Stimulated activated CD4-positive, alpha-beta T cell treated with anti-CD3 and anti-CD28 coated beads, Interleukin-12 subunit alpha, Interleukin-12 subunit beta, amount 100 ng/mL, for 48 hours (primary cell): ENCODE results near the gene VAV3.

ENCODE experiments used
- DNase-seq, 3 donors: peaks; one replicate each; pipeline ENCODE4 v3.0.0-alpha.2; 2020; ENCODE audit warnings: low read depth in 2 of 3, low spot score in 1 of 3

VAV3 gene

DNA sequence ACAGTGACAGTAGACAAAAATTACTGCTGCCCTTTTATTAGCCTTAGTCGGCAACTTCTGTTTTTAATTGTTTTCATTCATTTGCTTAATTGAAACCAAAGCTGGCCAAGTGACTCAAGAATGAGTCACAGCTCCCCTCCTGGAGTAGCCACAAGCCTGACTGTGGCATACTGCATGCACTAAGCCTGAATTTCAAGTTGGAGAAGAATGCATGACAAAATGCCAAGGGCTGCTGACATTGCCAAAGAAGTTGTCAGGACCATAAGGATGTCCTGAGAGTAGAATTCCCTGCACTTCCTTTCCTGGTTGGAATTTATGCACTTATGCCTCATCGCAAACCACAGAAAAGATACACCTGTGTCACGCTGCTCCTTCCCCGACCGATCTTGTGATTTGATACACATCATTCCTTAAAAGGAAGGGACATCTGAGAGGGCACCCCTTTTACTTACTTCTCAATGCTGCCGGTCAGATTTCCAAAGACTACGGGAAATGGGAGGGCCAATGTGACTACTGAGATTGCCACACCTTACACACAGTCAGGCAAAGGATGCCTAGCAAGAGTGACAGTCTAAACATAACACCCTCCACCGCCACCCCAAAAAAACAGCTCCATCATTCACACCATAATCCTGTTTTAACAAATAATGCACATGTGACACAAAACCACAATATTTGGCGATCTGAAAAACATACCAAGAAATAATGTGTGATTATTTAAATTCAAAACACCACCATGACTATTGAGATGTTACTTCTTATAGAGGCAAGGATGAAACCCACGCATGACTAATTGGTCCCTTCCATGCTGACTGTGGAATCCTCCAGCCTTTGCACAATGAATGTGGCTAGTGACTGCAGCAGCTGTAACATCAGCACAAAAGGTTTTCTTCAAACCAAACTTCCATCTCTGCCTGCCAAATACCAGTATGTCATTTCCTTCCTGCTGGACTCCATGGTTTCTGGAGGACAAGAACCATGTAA, 28.2 kb downstream of the VAV3 start:
- DNase-seq, result peak; percentile 37 to 52 (median 46)

DNA sequence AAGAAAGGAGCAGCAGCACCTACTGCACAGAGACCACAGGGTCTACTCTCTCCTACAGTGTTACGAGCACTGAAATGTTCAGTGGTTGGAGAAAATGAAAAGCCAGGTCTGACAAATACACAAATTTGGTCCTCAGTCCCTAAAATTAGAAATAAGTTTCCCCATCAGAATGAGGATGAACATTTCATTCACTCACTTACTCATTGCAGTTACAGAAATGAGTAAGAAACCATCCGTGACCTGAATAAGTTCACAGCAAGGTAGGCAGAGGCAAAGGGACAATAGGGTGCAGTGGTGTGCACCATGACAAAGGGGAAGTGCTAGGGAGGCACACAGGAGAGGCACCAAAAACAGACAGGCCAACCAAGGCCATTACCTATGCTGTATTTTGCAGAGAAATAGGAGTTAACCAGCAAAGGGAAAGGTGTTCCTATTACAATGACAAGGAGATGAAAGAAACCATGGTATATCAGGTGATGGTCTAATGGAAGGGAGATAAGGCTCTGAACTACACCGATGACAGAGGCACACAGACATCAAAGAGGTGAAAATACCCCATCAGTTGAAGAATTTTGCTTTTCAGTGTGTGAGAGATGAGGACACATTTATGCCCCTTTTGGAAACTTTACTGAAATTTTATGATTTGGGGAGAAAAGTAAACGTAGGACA, 29.4 kb downstream of the VAV3 start:
- DNase-seq, result peak in 2 of 3 donors; percentile 38 to 49

DNA sequence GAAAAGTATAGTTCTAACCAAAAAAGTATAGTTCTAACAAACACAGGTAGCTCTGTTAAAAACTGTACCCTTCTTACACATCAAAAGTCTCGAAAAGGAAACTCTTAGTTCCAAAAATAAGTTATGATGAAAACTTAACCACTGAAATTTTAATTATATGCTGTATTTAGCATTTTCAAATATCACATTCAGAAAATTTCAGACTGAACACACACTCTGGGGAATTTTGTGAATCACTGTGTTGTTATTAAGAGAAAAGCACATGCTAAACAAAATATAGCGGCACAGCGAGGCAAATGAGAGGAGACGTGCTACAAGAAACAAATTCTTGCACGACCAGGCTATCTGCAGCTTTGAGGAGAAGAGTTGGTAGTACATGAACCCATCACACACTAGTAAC, 30.4 kb downstream of the VAV3 start:
- no peak for DNase-seq

DNA sequence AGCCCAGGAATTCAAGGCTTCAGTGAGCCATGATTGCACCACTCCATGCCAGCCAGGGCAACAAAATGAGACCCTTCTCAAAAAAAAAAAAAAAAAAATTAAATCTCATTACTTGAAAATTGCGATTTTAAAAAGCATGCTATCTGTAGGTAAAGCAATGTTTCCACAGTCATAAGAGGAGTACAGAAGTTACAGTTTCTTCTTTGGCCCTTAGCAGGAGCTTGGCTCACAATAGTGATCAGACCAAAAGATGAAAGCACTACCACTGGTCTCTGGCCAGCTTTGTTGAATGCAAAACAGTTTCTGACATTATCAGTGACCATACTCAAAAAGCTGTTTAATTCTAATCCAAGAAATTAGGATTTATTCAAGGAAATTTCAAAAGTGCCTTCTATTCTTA, 31.2 kb downstream of the VAV3 start:
- no peak for DNase-seq

DNA sequence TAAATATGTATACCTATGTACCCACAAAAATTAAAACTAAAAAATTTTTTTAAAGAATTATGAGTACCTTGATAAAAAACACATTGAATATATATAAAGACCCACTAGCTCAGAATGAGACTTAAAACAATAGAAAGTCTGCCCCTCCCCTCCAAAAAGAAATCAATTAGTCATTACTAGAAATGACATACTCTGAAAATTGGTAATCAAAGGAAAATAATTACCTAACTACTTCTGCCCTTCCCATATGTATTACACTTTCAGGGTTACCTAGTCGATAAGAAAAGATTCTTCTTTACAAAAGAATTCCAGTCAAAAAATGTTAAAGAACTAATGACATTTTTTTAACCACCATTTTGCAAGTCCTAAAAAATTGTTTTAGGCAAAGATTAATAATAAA, 34.7 kb downstream of the VAV3 start:
- DNase-seq, result no peak

DNA sequence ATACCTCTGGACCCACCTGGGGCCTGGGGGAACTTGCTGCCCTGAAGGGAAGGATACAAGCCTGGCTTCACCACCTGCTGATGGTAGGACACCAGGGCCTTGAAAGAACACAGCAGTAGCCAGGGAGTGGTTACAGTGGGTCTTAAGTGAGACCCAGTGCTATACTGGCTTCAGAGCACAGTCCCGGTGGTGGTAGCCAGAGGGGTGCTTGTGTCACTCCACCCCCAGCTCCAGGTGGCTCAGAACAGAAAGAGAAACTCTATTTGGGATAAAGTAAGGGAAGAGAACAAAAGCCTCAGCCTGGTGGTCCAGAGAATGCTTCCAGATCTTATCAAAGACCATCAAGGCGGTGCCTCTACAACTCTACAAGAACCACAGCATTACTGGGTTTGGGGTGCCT, 37.2 kb downstream of the VAV3 start:
- no peak for DNase-seq

DNA sequence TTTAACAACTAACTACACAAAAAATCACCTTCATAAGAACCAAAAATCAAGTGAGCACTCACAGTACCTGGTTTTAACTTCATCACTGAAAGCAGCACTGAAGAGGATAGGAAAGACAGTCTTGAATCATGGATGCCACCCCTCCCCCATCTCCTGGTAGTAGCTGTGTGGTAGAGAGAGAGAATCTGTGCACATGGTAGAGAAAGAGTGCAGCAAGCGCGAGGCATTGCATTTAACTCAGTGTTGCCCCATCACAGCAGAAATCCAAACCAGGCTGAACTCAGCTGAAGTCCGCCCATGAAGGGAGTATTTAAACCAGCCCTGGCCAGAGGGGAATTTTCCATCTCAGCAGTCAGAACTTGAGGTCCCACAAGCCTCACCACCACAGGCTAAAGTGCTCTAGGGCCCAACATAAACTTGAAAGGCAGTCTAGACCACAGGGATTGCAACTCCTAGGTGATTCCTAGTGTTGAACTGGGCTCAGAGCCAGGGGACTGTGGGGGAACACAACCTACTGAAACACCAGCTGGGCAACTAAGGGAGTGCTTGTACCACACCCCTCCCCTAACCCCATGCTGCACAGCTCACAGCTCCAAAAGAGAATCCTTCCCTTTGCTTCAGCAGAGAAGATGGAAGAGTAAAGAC, 38.4 kb downstream of the VAV3 start:
- DNase-seq, result no peak

DNA sequence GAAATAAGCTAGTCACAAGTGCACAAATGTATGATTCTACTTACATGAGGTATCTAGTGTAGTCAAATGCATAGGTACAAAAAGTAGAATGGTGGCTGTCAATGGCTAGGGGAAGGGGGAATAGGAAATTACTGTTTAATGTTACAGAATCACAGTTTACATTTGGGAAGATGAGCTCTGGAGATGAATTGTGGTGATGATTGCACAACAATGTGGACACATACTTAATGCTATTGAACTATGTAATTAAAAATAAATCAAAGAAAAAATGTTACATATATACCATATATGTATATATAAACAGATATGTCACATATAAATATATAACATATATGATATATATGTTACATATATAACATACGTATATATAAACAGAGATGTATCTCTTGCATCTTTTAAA, 39.4 kb downstream of the VAV3 start:
- DNase-seq, result no peak

DNA sequence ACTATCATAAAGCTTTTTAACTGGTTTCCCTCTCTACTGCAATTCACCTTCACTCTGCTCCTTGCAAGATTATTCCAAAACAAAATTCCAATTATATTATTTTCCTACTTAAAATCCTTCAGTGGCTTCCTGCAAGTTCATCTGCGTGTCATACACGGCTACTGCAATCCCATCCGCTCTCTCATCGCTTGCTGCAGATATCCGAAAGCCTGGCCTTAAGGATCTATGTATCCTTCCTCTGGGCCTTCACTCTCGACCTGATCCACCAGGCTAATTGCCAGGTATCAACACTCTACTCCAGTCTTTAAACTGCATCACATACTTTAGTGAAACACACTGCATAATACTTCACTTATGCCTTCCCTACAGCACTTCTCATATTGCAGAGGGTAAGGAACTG, 44.0 kb downstream of the VAV3 start:
- no peak for DNase-seq

DNA sequence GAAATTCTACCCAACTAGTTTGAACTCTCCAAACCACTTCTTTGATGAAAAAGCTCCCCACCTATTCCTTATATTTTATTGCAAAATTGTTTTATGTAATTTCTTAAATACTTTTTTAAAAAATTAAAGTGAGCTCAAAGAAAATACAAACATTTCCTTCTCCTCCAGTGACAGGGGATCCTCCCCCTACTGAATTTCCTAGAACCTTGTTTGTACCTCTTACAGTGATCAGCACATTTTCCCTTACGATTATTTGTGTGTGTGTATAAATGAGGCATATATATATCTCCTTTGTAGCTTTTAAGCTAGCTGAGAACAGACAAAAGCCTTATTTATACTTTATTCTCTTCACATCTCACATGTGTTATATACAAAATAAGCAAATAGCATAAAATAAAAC, 44.4 kb downstream of the VAV3 start:
- no peak for DNase-seq

DNA sequence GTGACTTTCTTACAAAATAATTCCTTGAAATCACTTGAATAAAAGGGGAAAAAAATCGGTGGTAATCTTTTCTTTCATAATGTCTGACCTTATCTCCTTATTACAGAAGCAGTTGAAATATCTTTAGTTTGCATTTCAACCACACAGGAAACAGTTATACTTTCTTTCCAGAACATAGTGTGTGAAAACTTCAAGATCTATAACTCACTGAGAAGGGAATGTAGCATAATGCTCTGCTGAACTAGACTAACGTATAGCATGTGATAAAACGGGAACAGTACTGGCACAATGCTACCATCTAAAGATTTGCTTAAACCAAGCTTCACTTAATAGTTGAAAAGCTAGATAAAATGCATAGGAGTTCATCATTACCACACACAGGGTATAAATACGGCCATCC, 45.0 kb downstream of the VAV3 start:
- no peak for DNase-seq

DNA sequence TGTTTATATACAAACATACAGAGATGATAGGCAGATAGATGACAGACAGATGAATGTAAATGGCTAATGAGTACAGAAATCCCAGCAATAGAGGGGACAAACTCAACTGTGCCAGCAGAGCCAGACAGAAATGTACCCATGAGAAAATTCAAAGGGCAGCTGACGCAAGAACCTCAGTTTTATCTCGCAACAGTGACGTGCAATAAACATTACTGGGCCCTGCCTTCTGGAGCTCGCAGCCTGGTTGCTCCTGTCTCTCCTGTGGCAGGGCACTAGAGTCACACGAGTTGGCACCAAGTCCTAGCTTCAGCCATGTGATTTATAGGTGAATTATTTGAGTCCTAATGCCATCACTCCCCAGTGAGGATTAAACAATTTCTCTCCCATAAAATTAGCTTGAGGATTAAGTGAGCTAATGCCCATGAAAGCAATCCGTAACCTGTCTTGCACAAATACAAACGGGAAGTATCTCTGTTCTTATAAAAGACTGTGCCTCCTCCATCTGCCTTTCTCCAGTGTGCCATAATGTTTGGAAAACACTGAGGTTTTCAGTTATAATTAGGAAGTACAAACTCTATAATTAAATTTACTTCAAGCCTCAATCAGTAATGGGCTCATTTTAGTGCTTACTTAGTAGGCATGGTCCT, 50.7 kb downstream of the VAV3 start:
- DNase-seq, result no peak

DNA sequence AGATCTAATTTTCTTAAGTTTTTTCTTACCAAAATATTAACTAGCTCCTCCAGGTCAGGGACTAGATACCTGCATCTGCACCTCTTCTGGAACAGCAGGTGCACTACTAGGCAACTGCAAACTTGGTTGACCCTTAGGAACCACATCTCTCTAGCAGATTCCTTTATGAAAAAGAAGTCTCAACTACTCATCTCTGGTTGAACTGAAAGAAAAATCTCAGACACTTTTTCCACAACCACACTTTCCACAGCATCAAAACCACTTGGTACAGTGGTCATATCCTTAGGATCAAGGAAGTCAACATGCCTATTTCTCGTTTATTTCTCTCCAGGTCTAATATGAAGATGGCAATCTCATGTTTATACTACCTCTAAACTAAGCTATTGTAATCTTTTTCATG, 52.3 kb downstream of the VAV3 start:
- no peak for DNase-seq

DNA sequence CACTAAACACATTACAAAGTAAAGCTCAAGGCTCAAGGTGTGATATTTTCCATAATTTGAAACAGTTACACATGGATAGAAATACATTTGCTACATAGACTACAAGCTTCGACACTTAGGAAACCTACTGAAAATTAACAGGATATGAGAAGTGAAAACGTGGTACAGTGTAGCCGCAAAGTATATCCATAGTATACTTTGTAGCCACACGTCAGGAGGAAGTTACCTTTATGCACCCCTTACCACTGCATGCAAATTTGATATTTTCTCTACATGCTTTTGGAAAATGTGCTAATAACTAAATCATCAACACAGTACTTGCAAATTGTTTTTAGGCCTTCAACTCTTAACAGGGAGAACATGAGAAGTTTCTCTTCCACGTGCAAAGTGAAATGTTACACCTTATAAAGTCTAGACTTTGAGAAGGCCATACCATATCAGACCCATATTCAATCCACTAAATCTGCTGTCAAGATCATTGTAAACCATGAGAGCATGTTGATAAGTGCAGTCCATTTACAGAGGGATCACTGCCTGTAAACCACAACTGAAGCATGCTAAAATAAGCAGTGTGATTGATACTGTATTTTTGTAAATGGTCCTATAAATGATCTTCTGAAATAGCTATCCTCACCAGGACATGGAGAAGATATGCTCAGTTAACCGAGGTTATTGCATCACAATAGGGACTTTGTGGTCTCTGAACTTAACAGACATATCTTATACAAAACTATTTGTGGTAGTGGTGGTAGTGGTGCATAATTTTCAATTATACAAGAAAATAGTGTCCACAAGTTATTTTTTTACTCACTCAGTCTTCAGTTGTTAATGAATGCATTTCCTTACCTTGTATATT, 64.7 kb downstream of the VAV3 start:
- DNase-seq, result no peak

DNA sequence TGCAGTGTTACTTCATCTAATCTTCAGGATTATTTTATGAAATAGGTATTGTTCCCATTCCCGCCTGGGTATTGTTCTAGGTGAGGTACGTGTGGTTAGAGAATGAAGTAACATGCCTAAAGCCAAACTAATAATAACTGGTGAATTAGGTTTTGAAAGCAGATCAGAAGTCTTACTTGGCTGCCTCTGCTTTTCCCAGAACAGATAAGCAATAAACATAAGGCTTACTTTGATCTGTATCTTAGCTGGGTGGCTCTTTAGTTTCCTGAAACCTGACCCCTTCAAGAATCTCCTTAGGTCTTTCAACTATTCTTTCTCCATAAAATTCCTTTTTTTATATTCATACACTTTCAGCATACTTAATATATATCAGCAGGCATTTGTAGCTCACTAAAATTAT, 65.3 kb downstream of the VAV3 start:
- no peak for DNase-seq

DNA sequence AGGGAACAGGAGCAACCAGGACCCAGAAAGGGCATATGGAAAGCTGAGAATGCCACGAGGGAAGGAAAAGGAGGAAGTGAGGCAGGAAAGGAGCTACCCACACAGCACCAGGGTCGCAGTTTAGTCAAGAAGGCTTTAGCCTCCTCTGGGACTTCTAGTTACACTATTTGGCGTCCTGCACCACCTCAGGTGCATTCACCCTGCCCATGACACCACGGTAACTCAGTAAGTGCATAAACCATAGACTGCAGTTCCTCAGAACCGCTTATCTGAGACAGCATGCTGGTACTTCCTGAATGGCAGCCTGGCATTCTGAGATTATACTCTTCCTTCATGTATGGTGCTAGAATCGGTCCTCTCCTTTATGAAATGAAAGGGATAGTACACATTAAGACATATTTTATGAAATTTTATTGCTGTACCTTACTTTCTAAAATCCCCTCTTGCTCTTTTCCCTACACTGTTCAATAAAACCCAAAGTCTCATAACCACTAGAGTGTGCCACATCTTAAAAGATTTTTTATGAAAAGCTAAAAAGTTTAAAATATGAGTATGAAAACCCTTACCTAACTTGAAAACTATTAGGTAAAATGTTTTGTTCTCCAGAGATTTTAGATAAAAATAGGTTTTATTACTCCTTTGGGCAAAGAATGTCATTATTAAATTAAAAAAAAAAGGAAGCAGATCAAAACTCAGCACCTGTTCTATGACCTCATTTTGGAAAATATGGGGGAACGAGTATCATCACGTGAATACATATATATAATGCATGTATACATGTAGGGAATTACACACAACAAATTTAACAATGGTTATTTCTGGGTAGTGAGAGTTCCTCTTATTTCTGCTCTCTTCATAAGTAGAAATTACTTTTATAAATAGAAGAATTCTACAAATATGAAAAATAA, 67.3 kb downstream of the VAV3 start:
- no peak for DNase-seq

DNA sequence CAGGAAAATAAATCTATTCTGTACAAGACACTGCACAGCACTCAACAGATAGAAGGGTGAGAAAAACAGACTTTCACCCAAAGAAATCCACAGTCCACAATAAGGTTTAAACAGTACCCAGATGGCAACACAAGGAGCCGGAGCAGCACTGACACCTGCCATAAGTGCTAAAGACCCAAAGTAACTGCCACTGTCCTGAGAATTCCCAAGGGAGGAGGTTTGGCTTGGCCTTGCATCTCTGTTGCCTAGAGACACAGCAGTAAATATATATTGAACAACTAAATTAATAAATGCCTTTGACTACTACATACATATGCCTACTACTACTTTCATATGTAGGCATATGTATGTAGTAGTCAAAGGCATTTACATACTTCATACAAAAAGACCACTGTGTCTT, 68.0 kb downstream of the VAV3 start:
- DNase-seq, result no peak

DNA sequence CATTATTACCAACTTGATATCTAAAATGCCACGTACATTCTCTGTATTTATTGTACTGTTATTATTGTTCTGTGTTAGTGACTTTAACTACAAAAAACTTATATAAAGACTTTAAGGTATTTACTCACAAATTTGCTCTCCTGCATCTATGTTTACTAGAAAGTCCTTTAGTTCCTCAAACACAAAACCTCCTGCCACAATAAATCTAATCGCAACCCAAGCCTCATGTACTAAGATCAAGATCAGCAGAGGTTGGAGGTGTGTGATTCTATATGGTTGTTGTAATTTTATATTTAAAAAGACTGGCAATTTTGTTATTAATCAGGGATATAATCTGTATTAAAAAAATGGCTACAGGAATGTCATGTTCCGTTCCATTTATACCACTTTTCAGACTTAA, 68.6 kb downstream of the VAV3 start:
- no peak for DNase-seq

DNA sequence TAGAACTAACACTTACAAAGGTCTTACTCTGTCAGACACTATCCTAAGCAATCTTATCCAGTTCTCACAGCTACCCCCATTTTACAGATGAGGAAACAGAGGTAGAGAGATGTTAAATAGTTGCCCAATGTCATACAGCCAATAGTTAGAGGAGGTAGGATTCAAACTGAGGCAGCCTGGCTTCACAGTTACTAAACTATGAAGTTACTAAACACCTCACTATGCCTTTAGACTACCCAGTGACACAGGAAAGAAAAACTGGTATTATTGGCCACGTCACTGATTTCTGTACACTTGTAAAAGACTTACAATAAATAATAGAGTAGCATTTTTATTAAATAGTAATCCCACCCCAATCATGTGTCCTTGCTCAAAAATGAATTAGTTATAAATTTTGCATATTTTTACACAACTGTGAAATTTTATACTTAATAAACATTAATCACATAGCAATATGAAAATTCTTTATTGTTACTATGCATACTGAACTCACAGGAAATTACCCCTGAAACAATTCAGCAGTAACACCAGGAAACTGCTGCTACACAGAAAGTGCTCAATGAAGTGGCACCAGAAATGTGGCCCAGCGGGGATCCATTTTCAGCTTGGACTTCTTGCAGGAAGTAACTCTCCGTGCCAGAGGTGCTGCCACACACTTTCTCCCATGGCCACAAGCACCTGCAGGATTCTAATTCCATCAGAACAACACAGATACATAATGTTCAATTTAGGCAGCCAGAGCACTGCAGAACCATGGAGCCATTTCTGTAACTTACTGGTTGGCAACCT, 69.4 kb downstream of the VAV3 start:
- DNase-seq, result no peak
